ENCODE results near the gene NELL1. TPM values are rescaled to one million over a fixed set of nuclear protein-coding genes. Genes with fewer than 3 reads are reported as not detected.

The NELL1 gene
- polyA plus RNA-seq, 1 of the 3 experiments (the other 2 are of a cell fraction): not detected

DNA sequence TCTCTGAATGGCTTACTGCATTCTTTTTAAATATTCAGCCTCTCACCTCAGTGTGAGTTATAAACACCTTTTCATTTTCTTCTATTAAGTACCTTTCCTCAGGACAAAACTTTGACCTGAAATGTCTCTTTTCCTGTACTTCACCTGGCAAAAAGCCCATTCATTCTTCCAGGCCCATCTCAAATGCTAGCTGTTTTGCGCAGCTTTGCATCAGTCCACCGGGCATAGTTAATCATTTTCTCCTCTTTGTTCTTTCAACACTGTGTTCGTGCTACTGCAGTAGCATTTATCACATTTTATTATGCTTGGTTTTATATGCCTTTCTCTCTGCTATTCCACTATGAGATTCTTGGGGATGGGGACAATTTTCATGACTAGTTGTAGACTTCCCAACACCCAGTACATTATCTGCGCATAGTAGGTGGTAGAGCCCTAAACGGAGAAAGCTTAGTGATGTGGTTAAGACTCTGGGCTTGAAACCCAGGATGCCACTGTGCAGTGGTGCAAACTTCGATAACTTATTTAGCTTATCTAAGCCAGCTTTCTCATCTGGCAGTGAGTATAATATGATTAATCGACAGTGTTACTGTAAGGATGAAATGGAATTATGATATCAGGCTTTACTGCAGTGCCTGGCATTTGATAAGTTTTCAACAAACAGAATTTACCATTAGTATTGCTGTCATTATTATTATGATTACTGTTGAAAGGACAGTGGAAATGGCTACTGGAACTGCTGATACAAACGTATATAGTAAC, 695.7 kb downstream of the NELL1 start (continued):
- TF ChIP-seq, protein P1, sequence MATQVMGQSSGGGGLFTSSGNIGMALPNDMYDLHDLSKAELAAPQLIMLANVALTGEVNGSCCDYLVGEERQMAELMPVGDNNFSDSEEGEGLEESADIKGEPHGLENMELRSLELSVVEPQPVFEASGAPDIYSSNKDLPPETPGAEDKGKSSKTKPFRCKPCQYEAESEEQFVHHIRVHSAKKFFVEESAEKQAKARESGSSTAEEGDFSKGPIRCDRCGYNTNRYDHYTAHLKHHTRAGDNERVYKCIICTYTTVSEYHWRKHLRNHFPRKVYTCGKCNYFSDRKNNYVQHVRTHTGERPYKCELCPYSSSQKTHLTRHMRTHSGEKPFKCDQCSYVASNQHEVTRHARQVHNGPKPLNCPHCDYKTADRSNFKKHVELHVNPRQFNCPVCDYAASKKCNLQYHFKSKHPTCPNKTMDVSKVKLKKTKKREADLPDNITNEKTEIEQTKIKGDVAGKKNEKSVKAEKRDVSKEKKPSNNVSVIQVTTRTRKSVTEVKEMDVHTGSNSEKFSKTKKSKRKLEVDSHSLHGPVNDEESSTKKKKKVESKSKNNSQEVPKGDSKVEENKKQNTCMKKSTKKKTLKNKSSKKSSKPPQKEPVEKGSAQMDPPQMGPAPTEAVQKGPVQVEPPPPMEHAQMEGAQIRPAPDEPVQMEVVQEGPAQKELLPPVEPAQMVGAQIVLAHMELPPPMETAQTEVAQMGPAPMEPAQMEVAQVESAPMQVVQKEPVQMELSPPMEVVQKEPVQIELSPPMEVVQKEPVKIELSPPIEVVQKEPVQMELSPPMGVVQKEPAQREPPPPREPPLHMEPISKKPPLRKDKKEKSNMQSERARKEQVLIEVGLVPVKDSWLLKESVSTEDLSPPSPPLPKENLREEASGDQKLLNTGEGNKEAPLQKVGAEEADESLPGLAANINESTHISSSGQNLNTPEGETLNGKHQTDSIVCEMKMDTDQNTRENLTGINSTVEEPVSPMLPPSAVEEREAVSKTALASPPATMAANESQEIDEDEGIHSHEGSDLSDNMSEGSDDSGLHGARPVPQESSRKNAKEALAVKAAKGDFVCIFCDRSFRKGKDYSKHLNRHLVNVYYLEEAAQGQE (IDR thresholded peaks at IDR 0.05; ENCODE audit: low read depth, low read length): no peak
- TF ChIP-seq EZH2phosphoT487 (IDR thresholded peaks at IDR 0.05; ENCODE audit: borderline replicate concordance, low read depth) (no peak), CHD2 (IDR thresholded peaks at IDR 0.05; ENCODE audit: low read length, partially characterized antibody) (peak; percentile 87), FOSL2 (IDR thresholded peaks at IDR 0.05; ENCODE audit: borderline replicate concordance, low read depth) (no peak)
- TF ChIP-seq, protein P2, sequence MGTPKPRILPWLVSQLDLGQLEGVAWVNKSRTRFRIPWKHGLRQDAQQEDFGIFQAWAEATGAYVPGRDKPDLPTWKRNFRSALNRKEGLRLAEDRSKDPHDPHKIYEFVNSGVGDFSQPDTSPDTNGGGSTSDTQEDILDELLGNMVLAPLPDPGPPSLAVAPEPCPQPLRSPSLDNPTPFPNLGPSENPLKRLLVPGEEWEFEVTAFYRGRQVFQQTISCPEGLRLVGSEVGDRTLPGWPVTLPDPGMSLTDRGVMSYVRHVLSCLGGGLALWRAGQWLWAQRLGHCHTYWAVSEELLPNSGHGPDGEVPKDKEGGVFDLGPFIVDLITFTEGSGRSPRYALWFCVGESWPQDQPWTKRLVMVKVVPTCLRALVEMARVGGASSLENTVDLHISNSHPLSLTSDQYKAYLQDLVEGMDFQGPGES (IDR thresholded peaks at IDR 0.05; ENCODE audit: low read depth, low read length): no peak

DNA sequence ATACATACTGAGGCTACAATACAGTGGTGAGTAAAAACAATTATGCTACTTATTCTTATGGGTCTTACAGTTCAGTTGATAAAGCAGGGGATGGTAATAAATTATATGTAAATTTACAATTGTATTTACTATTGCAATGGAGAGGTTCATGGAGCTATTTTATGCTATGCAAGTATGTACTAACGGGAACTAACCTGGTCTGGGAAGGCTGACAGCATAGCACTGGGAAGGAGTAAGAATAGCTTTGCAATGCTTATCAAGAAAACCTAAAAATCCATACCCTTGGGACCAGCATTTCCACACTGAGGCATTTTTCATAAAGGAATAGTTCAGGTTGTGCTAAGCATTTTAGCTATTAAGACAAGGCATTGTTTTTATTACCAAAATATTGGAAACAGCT, 700.6 kb downstream of the NELL1 start:
- 0% methylated on average over 1 of the region's 1 CpG for WGBS (ENCODE audit: low lambda C conversion rate)
- Histone ChIP-seq H4K20me1 (ENCODE audit: insufficient read depth) (no peaks in the 10 kb centered on the region), H3K9me3 (no peaks in the 10 kb centered on the region), H3K4me3 (ENCODE audit: low read depth in 2 of 2, low read length in 1 of 2) (no peak overlapping the region), H3K4me2 (no peak overlapping the region), H3K9me2 (no peaks in the 10 kb centered on the region), H3K27me3 (ENCODE audit: insufficient read depth) (no peaks in the 10 kb centered on the region), H3F3A (replicated peaks; ENCODE audit: insufficient read depth) (no peaks in the 10 kb centered on the region), H3K27ac (ENCODE audit: low read depth in 2 of 2, low read length in 1 of 2) (no peak overlapping the region; a peak in 1 of 4 replicates), H2AFZ (ENCODE audit: low read depth) (no peak overlapping the region), H3K9ac (no peak overlapping the region), H3K36me3 (replicated peaks in 1 of 2; ENCODE audit: control insufficient read depth in 1 of 2, insufficient read depth in 2 of 2, low read length in 1 of 2) (no peaks in the 10 kb centered on the region), H3K4me1 (ENCODE audit: control insufficient read depth in 1 of 2, insufficient read depth in 2 of 2, low read depth in 1 of 2, low read length in 1 of 2) (peaks cover 0 to 8% of the 10 kb centered on the region in 2 experiments; a peak in 2 of 4 replicates), H3K79me2 (ENCODE audit: insufficient read depth) (no peaks in the 10 kb centered on the region)
- ChIA-PET CTCF (interaction anchor here (1.2 to 1.3 kb wide), 3 partner anchors 9 to 618 kb away, joined by 3 to 6 read pairs (median 3); no protein-coding TSS in a partner anchor), POLR2A (no interaction called here)
- no peak for DNase-seq
- TF ChIP-seq EZH2phosphoT487 (IDR thresholded peaks at IDR 0.05; ENCODE audit: borderline replicate concordance, low read depth) (no peak), FOXM1 (IDR thresholded peaks at IDR 0.05; ENCODE audit: low read depth) (no peak), RFX5 (IDR thresholded peaks at IDR 0.05; ENCODE audit: low read length) (no peak), SMC3 (IDR thresholded peaks at IDR 0.05; ENCODE audit: low read depth, low read length) (no peak), NFIC (IDR thresholded peaks at IDR 0.05; ENCODE audit: borderline replicate concordance) (no peak), FOXJ3 (CRISPR knock-in tag; IDR thresholded peaks at IDR 0.05) (no peak), RAD21 (IDR thresholded peaks at IDR 0.05; ENCODE audit: low read length) (no peak), TCF12 (IDR thresholded peaks at IDR 0.05) (no peak), JUND (IDR thresholded peaks at IDR 0.05) (no peak)
- TF ChIP-seq, protein P2 (IDR thresholded peaks at IDR 0.05; ENCODE audit: low read depth, low read length): no peak
- TF ChIP-seq, protein P3, sequence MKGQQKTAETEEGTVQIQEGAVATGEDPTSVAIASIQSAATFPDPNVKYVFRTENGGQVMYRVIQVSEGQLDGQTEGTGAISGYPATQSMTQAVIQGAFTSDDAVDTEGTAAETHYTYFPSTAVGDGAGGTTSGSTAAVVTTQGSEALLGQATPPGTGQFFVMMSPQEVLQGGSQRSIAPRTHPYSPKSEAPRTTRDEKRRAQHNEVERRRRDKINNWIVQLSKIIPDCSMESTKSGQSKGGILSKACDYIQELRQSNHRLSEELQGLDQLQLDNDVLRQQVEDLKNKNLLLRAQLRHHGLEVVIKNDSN (IDR thresholded peaks at IDR 0.05; ENCODE audit: borderline replicate concordance, low read depth): no peak
- TF ChIP-seq, protein P4, sequence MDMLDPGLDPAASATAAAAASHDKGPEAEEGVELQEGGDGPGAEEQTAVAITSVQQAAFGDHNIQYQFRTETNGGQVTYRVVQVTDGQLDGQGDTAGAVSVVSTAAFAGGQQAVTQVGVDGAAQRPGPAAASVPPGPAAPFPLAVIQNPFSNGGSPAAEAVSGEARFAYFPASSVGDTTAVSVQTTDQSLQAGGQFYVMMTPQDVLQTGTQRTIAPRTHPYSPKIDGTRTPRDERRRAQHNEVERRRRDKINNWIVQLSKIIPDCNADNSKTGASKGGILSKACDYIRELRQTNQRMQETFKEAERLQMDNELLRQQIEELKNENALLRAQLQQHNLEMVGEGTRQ (IDR thresholded peaks at IDR 0.05; ENCODE audit: borderline replicate concordance, low read depth, low read length): no peak
- TF ChIP-seq, protein P5, sequence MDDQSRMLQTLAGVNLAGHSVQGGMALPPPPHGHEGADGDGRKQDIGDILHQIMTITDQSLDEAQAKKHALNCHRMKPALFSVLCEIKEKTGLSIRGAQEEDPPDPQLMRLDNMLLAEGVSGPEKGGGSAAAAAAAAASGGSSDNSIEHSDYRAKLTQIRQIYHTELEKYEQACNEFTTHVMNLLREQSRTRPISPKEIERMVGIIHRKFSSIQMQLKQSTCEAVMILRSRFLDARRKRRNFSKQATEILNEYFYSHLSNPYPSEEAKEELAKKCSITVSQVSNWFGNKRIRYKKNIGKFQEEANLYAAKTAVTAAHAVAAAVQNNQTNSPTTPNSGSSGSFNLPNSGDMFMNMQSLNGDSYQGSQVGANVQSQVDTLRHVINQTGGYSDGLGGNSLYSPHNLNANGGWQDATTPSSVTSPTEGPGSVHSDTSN (IDR thresholded peaks at IDR 0.05): no peak
- TF ChIP-seq, protein P6, sequence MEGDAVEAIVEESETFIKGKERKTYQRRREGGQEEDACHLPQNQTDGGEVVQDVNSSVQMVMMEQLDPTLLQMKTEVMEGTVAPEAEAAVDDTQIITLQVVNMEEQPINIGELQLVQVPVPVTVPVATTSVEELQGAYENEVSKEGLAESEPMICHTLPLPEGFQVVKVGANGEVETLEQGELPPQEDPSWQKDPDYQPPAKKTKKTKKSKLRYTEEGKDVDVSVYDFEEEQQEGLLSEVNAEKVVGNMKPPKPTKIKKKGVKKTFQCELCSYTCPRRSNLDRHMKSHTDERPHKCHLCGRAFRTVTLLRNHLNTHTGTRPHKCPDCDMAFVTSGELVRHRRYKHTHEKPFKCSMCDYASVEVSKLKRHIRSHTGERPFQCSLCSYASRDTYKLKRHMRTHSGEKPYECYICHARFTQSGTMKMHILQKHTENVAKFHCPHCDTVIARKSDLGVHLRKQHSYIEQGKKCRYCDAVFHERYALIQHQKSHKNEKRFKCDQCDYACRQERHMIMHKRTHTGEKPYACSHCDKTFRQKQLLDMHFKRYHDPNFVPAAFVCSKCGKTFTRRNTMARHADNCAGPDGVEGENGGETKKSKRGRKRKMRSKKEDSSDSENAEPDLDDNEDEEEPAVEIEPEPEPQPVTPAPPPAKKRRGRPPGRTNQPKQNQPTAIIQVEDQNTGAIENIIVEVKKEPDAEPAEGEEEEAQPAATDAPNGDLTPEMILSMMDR (IDR thresholded peaks at IDR 0.05): no peak
- TF ChIP-seq, protein P7, sequence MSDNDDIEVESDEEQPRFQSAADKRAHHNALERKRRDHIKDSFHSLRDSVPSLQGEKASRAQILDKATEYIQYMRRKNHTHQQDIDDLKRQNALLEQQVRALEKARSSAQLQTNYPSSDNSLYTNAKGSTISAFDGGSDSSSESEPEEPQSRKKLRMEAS (IDR thresholded peaks at IDR 0.05; ENCODE audit: low read depth): no peak
